Ovary (tissue), 9 donors: Measurements from ENCODE around the gene MOSPD2. TPM values are rescaled to one million over a fixed set of nuclear protein-coding genes. Genes with fewer than 3 reads are reported as not detected.

Experiments
- DNase-seq, 5 donors: peaks; one replicate each; pipeline ENCODE4 v3.0.0-alpha.2; 2019 to 2020
- H3K27ac ChIP-seq, 2 donors: fragments of 200-600 bp; one replicate each; pipeline versions ENCODE4 v1.5.1 to v1.8.0; 2019 to 2022
- H3K27me3 ChIP-seq: fragments of 200-600 bp; one replicate; pipeline ENCODE4 v1.8.0; 2022
- H3K36me3 ChIP-seq: fragments of 200-600 bp; sonication (generic); one replicate; pipeline ENCODE4 v1.5.1; 2019
- H3K4me1 ChIP-seq: one replicate; pipeline ENCODE4 v1.8.1; 2013; ENCODE audit warnings: mild to moderate bottlenecking, moderate library complexity; ENCODE audit not compliant: insufficient read depth
- H3K4me3 ChIP-seq: fragments of 200-600 bp; sonication (generic); one replicate; pipeline ENCODE4 v1.5.1; 2017
- H3K9me3 ChIP-seq, 2 donors: fragments of 200-600 bp in 1 of 2; sonication (generic) in 1 of 2; one replicate each; pipeline versions ENCODE4 v1.5.1 to v1.8.1; 2013 to 2019; ENCODE audit warnings: mild to moderate bottlenecking in 1 of 2, moderate library complexity in 1 of 2
- CTCF ChIP-seq, 3 donors: fragments of 450-650 bp in 2 of 3; fragments of 200-600 bp in 1 of 3; IDR thresholded peaks; one replicate each; pipeline versions ENCODE4 v1.5.1 to v1.8.0; 2016 to 2022; ENCODE audit warnings: antibody characterized with exemption in 3 of 3, mild to moderate bottlenecking in 1 of 3
- EP300 ChIP-seq: sonication (generic); formaldehyde crosslinking; IDR thresholded peaks from one replicate; pipeline ENCODE4 v1.6.1; 2017; ENCODE audit warnings: antibody characterized with exemption
- POLR2A ChIP-seq: fragments of 450-650 bp; IDR thresholded peaks from one replicate; pipeline ENCODE4 v1.6.1; 2017; ENCODE audit warnings: antibody characterized with exemption, mild to moderate bottlenecking, moderate library complexity
- WGBS, 3 donors: extraction: QIAGEN DNeasy Blood & Tissue Kit in 1 of 3; methylation state at CpG; one replicate each; pipeline versions ENCODE4 v1.1.5 to v1.1.7; 2013 to 2017; 5-methylcytosine and 5-hydroxymethylcytosine counted together
- intact Hi-C, 4 donors: fragments of 100-400 bp; cut with DNase I; formaldehyde crosslinking; loops; one replicate each; pipeline versions ENCODE4 v1.11.0 to v1.15.1; 2022 to 2023
- polyA plus RNA-seq, 2 donors: library from polyadenylated mRNA; stranded (reverse); fragments of 200-250 nt in 1 of 2; fragments of 350-450 nt in 1 of 2; fragmentation: Illumina TruSeq in 1 of 2; extraction: RNeasy Lipid Tissue Mini Kit (QIAGEN cat#74804) in 1 of 2; gene quantifications; one replicate each; pipeline ENCODE4 v1.2.3, GENCODE V29; 2013 to 2014
- total RNA-seq, 7 donors: library from RNA; depleted of rRNA in 2 of 7; stranded (reverse); fragments of >200 nt in 2 of 7; fragmentation: NEBNext Ultra II Directional in 3 of 7; extraction: Animal tissue kit (Norgen Biotek cat#: 25700) in 3 of 7; gene quantifications; one replicate each; pipeline versions ENCODE4 v1.1.0 to v1.2.4, GENCODE V29; 2016 to 2023
- donor health status: DM: no; HTN: no; CAD: no; lungs with moderate emphysema.
- donor health status: DM: no; HTN: no; CAD: no.
- donor health status: Bipolar disorder and iron deficiency.
- donor health status: DM: yes; HTN: yes; CAD: no.
- donor health status: DM: no; HTN: no; CAD: no.
- donor health status: DM: yes; HTN: yes; CAD: no.

The MOSPD2 gene
- total and polyA plus RNA-seq, 9 donors = 6.0 to 18.7 (median 11.2) TPM

DNA sequence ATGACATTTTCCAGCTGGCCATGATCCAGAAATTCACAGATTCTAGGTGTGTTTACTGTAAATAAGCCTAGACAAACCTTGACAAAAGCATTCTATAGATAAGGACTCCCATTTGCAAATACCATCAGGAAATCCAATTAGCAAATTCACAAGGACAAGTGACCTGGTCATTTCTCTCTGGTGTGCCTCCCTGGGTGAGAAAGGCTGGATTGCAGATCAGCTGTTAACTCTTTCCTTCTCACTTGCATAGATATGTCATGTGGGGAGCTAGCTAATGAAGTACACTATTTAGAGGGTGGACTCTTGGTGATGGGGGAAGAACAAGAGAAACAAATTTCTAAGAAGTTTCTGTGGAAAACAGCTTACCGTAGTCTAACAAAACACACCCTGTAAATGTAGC, 58.9 kb downstream of the MOSPD2 start:
- TF ChIP-seq POLR2A (no peak), EP300 (no peak), CTCF (IDR thresholded peaks at IDR 0.05) (no peak)
- Histone ChIP-seq H3K4me3 (no peak overlapping the region), H3K9me3 (no peaks in the 10 kb centered on the region), H3K27me3 (no peaks in the 10 kb centered on the region), H3K4me1 (no peaks in the 10 kb centered on the region), H3K27ac (no peak overlapping the region), H3K36me3 (no peaks in the 10 kb centered on the region)
- no peak for DNase-seq
- intact Hi-C loops = no loop called here
- WGBS, 3 donors = 77 to 90% (median 83%) methylated on average over 1 of the region's 1 CpG

DNA sequence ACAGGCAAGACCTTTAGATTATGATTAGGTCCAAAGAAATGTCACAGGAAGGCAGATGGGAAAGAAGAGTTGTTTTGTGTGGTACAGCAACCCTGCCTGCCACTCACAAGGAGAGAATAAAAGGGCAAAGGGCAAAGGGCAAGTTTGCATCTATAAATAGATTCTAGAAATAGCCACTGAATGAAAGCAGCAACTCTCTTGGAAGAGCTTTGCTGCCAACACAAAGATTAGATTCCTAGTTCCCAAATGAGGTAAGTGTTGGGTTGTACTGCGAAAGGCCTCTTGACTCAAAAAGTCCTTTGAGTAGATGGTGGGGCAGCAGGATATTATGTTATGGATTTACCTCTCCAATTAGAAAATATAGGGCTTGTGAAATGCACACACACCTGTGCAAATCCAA, 61.2 kb downstream of the MOSPD2 start:
- H3K4me3 ChIP-seq = no peak overlapping the region
- H3K9me3 ChIP-seq = no peaks in the 10 kb centered on the region
- DNase-seq = no peak
- WGBS, 3 donors = 70 to 94% (median 80%) methylated on average over 1 of the region's 1 CpG
- TF ChIP-seq CTCF (IDR thresholded peaks at IDR 0.05) = no peak
- TF ChIP-seq POLR2A = no peak
- no peak for TF ChIP-seq EP300
- no peaks in the 10 kb centered on the region for H3K36me3 ChIP-seq
- no peak overlapping the region for H3K27ac ChIP-seq
- H3K27me3 ChIP-seq = no peaks in the 10 kb centered on the region
- H3K4me1 ChIP-seq = no peaks in the 10 kb centered on the region
- intact Hi-C loops = no loop called here

GRCh38 chrX:14936561-14936960, 63.3 kb downstream of the MOSPD2 start:
- Histone ChIP-seq H3K36me3 (no peaks in the 10 kb centered on the region), H3K27me3 (no peaks in the 10 kb centered on the region), H3K9me3 (no peaks in the 10 kb centered on the region), H3K27ac (no peak overlapping the region), H3K4me1 (no peaks in the 10 kb centered on the region), H3K4me3 (no peak overlapping the region)
- DNase-seq = no peak
- no peak for TF ChIP-seq CTCF (IDR thresholded peaks at IDR 0.05)
- no peak for TF ChIP-seq POLR2A
- no peak for TF ChIP-seq EP300
- intact Hi-C loops = no loop called here
- WGBS, 3 donors = 60 to 66% (median 61%) methylated on average over 5 of the region's 5 CpGs

DNA sequence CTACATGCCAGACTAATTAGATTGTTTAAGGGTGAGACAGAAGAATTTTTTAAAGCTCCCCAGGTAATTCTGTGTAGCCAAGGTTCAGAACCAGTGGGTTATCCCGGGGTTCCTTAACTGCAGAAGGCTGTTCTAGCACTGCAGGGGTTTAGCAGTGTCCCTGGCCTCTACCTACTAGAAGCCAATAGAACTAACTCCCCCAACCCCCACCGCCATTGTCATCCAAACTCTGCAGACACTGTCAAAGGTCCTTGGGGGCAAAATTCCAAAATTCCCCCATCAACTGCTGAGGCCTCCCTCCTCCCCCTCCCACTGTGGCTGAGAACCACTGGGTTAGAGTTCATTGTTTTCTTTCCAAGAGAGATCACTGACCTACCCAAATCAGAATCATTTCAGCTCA, 66.4 kb downstream of the MOSPD2 start:
- Histone ChIP-seq H3K4me3 (no peak overlapping the region), H3K9me3 (no peaks in the 10 kb centered on the region), H3K4me1 (no peaks in the 10 kb centered on the region), H3K27me3 (no peaks in the 10 kb centered on the region), H3K27ac (no peak overlapping the region), H3K36me3 (no peaks in the 10 kb centered on the region)
- 57 to 63% (median 59%) methylated on average over 2 of the region's 2 CpGs for WGBS, 3 donors
- TF ChIP-seq POLR2A (no peak), EP300 (no peak)
- intact Hi-C loops = no loop called here
- no peak for DNase-seq

GRCh38 chrX:14941301-14941700, 68.1 kb downstream of the MOSPD2 start:
- no peak overlapping the region for H3K27ac ChIP-seq
- 72 to 84% (median 72%) methylated on average over 3 of the region's 3 CpGs for WGBS, 3 donors
- no peak for DNase-seq
- TF ChIP-seq EP300 = no peak
- TF ChIP-seq CTCF (IDR thresholded peaks at IDR 0.05) = no peak
- TF ChIP-seq POLR2A = no peak
- H3K9me3 ChIP-seq = no peaks in the 10 kb centered on the region
- H3K36me3 ChIP-seq = no peaks in the 10 kb centered on the region
- no peaks in the 10 kb centered on the region for H3K27me3 ChIP-seq
- H3K4me1 ChIP-seq = no peaks in the 10 kb centered on the region
- no peak overlapping the region for H3K4me3 ChIP-seq
- intact Hi-C loops = no loop called here
